Loucy (cell line): ENCODE results near the gene DOCK8.

Experiments
- H2AFZ ChIP-seq: fragments of 200-600 bp; sonication (generic); 2 replicates; pipeline ENCODE4 v1.6.0; 2016; ENCODE audit warnings: antibody characterized with exemption, mild to moderate bottlenecking, low read length, moderate library complexity
- H3F3A ChIP-seq: fragments of 200-600 bp; 2 replicates; pipeline ENCODE4 v1.6.0; 2016; ENCODE audit warnings: antibody characterized with exemption, low read depth, mild to moderate bottlenecking
- H3K27me3 ChIP-seq: fragments of 200-600 bp; sonication (generic); 2 replicates; pipeline ENCODE4 v1.6.1; 2014; ENCODE audit warnings: low read length, mild to moderate bottlenecking; ENCODE audit not compliant: insufficient read depth, poor library complexity, severe bottlenecking
- H3K36me3 ChIP-seq: fragments of 200-600 bp; sonication (generic); 2 replicates; pipeline ENCODE4 v1.6.1; 2016; ENCODE audit warnings: low read length; ENCODE audit not compliant: insufficient read depth
- H3K4me1 ChIP-seq: fragments of 200-600 bp; sonication (generic); 2 replicates; pipeline ENCODE4 v1.5.1; 2014; ENCODE audit warnings: low read length, mild to moderate bottlenecking; ENCODE audit not compliant: insufficient read depth, poor library complexity, severe bottlenecking
- H3K4me2 ChIP-seq: fragments of 200-600 bp; sonication (generic); 2 replicates; pipeline ENCODE4 v1.6.0; 2014; ENCODE audit warnings: antibody characterized with exemption, low read length, low read depth, mild to moderate bottlenecking; ENCODE audit not compliant: poor library complexity, severe bottlenecking
- H3K4me3 ChIP-seq: fragments of 200-600 bp; sonication (generic); 2 replicates; pipeline ENCODE4 v1.5.1; 2014; ENCODE audit warnings: low read length, mild to moderate bottlenecking, mixed read lengths; ENCODE audit not compliant: poor library complexity, severe bottlenecking
- H3K79me2 ChIP-seq: fragments of 200-600 bp; sonication (generic); 2 replicates; pipeline ENCODE4 v1.6.1; 2014; ENCODE audit warnings: low read length; ENCODE audit not compliant: insufficient read depth
- H3K9ac ChIP-seq: fragments of 200-600 bp; sonication (generic); 2 replicates; pipeline ENCODE4 v1.6.0; 2014; ENCODE audit warnings: mild to moderate bottlenecking, low read depth, low read length, moderate library complexity; ENCODE audit not compliant: poor library complexity, severe bottlenecking
- H3K9me2 ChIP-seq: fragments of 200-600 bp; sonication (generic); replicated peaks from 2 replicates; pipeline ENCODE4 v1.6.1; 2016; ENCODE audit warnings: low read depth, low read length, mixed read lengths
- H3K9me3 ChIP-seq: fragments of 200-600 bp; sonication (generic); 2 replicates; pipeline ENCODE4 v1.6.1; 2014; ENCODE audit warnings: mild to moderate bottlenecking, antibody characterized with exemption, low read length, low read depth; ENCODE audit not compliant: insufficient read depth
- H4K20me1 ChIP-seq: fragments of 200-600 bp; sonication (generic); 2 replicates; pipeline ENCODE4 v1.6.0; 2014; ENCODE audit warnings: antibody characterized with exemption, low read length, mild to moderate bottlenecking; ENCODE audit not compliant: insufficient read depth, poor library complexity, severe bottlenecking
- EZH2phosphoT487 ChIP-seq: fragments of 200-600 bp; IDR thresholded peaks from 2 replicates; pipeline ENCODE4 v1.6.1; 2018; ENCODE audit warnings: antibody characterized with exemption, mild to moderate bottlenecking, moderate library complexity, borderline replicate concordance
- TF ChIP-seq, protein P1 (sequence below): fragments of 200-600 bp; sonication (generic); conservative IDR thresholded peaks from 2 replicates; pipeline ENCODE4 v1.5.1; 2014; ENCODE audit warnings: mild to moderate bottlenecking, antibody characterized with exemption, low read length

DOCK8 gene

DNA sequence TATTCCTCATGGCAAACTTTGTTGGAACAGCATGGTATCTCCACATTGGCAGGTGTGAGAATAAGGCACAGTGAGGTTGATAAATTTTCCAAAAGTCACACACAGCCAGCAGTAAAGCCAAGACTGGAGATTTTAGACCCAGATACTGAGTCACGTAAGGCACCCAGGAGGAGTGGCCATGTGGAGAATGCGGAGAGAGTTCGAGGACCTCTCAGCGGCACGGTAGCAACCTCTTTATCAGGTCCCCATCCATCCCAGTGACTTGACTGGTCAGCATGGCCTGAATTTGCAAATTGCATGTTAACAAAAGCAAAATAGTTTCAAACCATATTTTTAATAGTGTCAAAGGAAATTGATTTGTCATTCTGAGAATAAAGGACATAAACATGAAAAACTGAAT is 183.4 kb downstream of the DOCK8 start:
- no peak overlapping the region for H3K4me3 ChIP-seq
- no peaks in the 10 kb centered on the region for H3K4me1 ChIP-seq
- no peak overlapping the region for H3K9ac ChIP-seq
- no peak overlapping the region for H3K4me2 ChIP-seq
- TF ChIP-seq, protein P1, sequence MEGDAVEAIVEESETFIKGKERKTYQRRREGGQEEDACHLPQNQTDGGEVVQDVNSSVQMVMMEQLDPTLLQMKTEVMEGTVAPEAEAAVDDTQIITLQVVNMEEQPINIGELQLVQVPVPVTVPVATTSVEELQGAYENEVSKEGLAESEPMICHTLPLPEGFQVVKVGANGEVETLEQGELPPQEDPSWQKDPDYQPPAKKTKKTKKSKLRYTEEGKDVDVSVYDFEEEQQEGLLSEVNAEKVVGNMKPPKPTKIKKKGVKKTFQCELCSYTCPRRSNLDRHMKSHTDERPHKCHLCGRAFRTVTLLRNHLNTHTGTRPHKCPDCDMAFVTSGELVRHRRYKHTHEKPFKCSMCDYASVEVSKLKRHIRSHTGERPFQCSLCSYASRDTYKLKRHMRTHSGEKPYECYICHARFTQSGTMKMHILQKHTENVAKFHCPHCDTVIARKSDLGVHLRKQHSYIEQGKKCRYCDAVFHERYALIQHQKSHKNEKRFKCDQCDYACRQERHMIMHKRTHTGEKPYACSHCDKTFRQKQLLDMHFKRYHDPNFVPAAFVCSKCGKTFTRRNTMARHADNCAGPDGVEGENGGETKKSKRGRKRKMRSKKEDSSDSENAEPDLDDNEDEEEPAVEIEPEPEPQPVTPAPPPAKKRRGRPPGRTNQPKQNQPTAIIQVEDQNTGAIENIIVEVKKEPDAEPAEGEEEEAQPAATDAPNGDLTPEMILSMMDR, result no peak
- TF ChIP-seq EZH2phosphoT487, result no peak
- H3K36me3 ChIP-seq, result peaks cover 91% of the 10 kb centered on the region
- no peak overlapping the region for H2AFZ ChIP-seq
- H3K27me3 ChIP-seq, result no peaks in the 10 kb centered on the region
- H4K20me1 ChIP-seq, result no peaks in the 10 kb centered on the region
- no peaks in the 10 kb centered on the region for H3K79me2 ChIP-seq
- H3K9me2 ChIP-seq, result no peaks in the 10 kb centered on the region
- H3F3A ChIP-seq, result no peaks in the 10 kb centered on the region; the same call in 1 of the 2 replicates
- H3K9me3 ChIP-seq, result no peaks in the 10 kb centered on the region

GRCh38 chr9:401223-401622 is 186.6 kb downstream of the DOCK8 start:
- Histone ChIP-seq H4K20me1 (no peaks in the 10 kb centered on the region), H3K4me2 (no peak overlapping the region), H3K36me3 (peaks cover 92% of the 10 kb centered on the region), H3K4me3 (no peak overlapping the region), H3K9me2 (no peaks in the 10 kb centered on the region), H3K9me3 (no peaks in the 10 kb centered on the region), H3K9ac (no peak overlapping the region), H3K4me1 (no peaks in the 10 kb centered on the region), H3K27me3 (no peaks in the 10 kb centered on the region), H2AFZ (no peak overlapping the region), H3F3A (no peaks in the 10 kb centered on the region; the same call in 1 of the 2 replicates), H3K79me2 (no peaks in the 10 kb centered on the region)
- TF ChIP-seq EZH2phosphoT487, result no peak
- TF ChIP-seq, protein P1, result no peak

DNA sequence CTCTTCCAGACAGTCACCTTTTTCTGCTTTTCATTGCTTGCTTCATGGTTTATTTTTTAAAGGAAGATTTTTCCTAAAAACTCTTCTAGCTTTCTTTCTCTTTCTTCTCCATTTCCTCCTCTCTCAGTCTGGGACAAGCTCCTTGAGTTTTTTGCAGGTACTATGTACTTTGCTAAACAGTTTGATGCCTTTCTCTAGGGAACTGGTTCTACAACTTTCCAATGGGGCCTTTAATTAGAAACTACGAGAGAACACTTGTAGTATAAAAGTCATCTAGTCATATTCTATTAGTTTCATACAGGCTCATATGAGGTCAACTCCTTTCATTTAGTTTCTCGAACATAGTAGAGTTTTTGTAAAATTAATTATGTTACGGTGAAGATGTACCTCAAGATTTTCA is 189.6 kb downstream of the DOCK8 start:
- TF ChIP-seq, protein P1, result no peak
- H3K27me3 ChIP-seq, result no peaks in the 10 kb centered on the region
- peaks cover 5% of the 10 kb centered on the region; the same call in 1 of the 2 replicates for H3F3A ChIP-seq
- H3K36me3 ChIP-seq, result peaks cover 93% of the 10 kb centered on the region
- H3K9me2 ChIP-seq, result no peaks in the 10 kb centered on the region
- no peak overlapping the region for H3K9ac ChIP-seq
- no peaks in the 10 kb centered on the region for H3K9me3 ChIP-seq
- no peaks in the 10 kb centered on the region for H4K20me1 ChIP-seq
- H2AFZ ChIP-seq, result no peak overlapping the region
- no peak overlapping the region for H3K4me3 ChIP-seq
- H3K4me2 ChIP-seq, result no peak overlapping the region
- no peaks in the 10 kb centered on the region for H3K79me2 ChIP-seq
- H3K4me1 ChIP-seq, result no peaks in the 10 kb centered on the region
